ENCODE data around the gene C4orf33.

- TF ChIP-seq, protein P1, sequence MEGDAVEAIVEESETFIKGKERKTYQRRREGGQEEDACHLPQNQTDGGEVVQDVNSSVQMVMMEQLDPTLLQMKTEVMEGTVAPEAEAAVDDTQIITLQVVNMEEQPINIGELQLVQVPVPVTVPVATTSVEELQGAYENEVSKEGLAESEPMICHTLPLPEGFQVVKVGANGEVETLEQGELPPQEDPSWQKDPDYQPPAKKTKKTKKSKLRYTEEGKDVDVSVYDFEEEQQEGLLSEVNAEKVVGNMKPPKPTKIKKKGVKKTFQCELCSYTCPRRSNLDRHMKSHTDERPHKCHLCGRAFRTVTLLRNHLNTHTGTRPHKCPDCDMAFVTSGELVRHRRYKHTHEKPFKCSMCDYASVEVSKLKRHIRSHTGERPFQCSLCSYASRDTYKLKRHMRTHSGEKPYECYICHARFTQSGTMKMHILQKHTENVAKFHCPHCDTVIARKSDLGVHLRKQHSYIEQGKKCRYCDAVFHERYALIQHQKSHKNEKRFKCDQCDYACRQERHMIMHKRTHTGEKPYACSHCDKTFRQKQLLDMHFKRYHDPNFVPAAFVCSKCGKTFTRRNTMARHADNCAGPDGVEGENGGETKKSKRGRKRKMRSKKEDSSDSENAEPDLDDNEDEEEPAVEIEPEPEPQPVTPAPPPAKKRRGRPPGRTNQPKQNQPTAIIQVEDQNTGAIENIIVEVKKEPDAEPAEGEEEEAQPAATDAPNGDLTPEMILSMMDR (conservative IDR thresholded peaks at IDR 0.05), result no peak
- no peak for TF ChIP-seq EZH2 (IDR thresholded peaks at IDR 0.05; ENCODE audit: low read depth)
These were observed 18.0 kb downstream of the C4orf33 start for GRCh38 chr4:129113919-129114318.

All from PC-9 (cell line).